HEK293T (cell line): Measurements from ENCODE around the gene ASAP2.

Experiments used
- CTCF ChIA-PET: fragments of 350-600 bp; formaldehyde crosslinking; extraction: SDS; loops from one replicate; lab custom pipeline; 2021; ENCODE audit warnings: antibody characterized with exemption, inconsistent platforms; lab: Yijun Ruan, JAX
- POLR2A ChIA-PET: fragments of 350-600 bp; formaldehyde crosslinking; extraction: SDS; loops from one replicate; lab custom pipeline; 2020; ENCODE audit warnings: antibody characterized with exemption, inconsistent platforms; lab: Yijun Ruan, JAX
- DNase-seq: peaks from one replicate; pipeline ENCODE4 v3.0.0; 2012; ENCODE audit warnings: mixed read lengths; ENCODE audit errors: extremely low spot score
- ARNT ChIP-seq: fragments of 450-650 bp; IDR thresholded peaks from 2 replicates; pipeline ENCODE4 v1.6.1; 2017; ENCODE audit warnings: mild to moderate bottlenecking
- BHLHE40 ChIP-seq: fragments of 450-650 bp; IDR thresholded peaks from 2 replicates; pipeline ENCODE4 v1.6.1; 2016; ENCODE audit warnings: mild to moderate bottlenecking, moderate library complexity, borderline replicate concordance
- CTBP1 ChIP-seq: fragments of 450-650 bp; IDR thresholded peaks from 2 replicates; pipeline ENCODE4 v1.6.1; 2016; ENCODE audit warnings: borderline replicate concordance
- ELF4 ChIP-seq: fragments of 450-650 bp; IDR thresholded peaks from 2 replicates; pipeline ENCODE4 v1.6.1; 2017; ENCODE audit warnings: antibody characterized with exemption
- FOXA1 ChIP-seq: fragments of 450-650 bp; IDR thresholded peaks from 2 replicates; pipeline ENCODE4 v1.6.1; 2016; ENCODE audit warnings: mild to moderate bottlenecking
- FOXK2 ChIP-seq: fragments of 450-650 bp; IDR thresholded peaks from 2 replicates; pipeline ENCODE4 v1.6.1; 2016; ENCODE audit warnings: mild to moderate bottlenecking
- FOXM1 ChIP-seq: fragments of 450-650 bp; IDR thresholded peaks from 2 replicates; pipeline ENCODE4 v1.6.1; 2017; ENCODE audit warnings: mild to moderate bottlenecking, borderline replicate concordance
- HDGF ChIP-seq: fragments of 450-650 bp; IDR thresholded peaks from 2 replicates; pipeline ENCODE4 v1.6.1; 2017; ENCODE audit warnings: antibody characterized with exemption, borderline replicate concordance
- L3MBTL2 ChIP-seq: fragments of 450-650 bp; conservative IDR thresholded peaks from 2 replicates; pipeline ENCODE4 v1.6.1; 2016; ENCODE audit warnings: mild to moderate bottlenecking
- LEF1 ChIP-seq: fragments of 450-650 bp; IDR thresholded peaks from 2 replicates; pipeline ENCODE4 v1.6.1; 2017; ENCODE audit warnings: mild to moderate bottlenecking, borderline replicate concordance
- NFRKB ChIP-seq: fragments of 450-650 bp; IDR thresholded peaks from 2 replicates; pipeline ENCODE4 v1.6.1; 2016; ENCODE audit warnings: mild to moderate bottlenecking, moderate library complexity
- SP1 ChIP-seq: fragments of 450-650 bp; IDR thresholded peaks from 2 replicates; pipeline ENCODE4 v1.6.1; 2017
- SUZ12 ChIP-seq: fragments of 450-650 bp; IDR thresholded peaks from 2 replicates; pipeline ENCODE4 v1.6.1; 2016; ENCODE audit warnings: mild to moderate bottlenecking
- TARDBP ChIP-seq: fragments of 450-650 bp; IDR thresholded peaks from 2 replicates; pipeline ENCODE4 v1.6.1; 2016
- ZNF384 ChIP-seq: fragments of 450-650 bp; IDR thresholded peaks from 2 replicates; pipeline ENCODE4 v1.6.1; 2016
- TF ChIP-seq, protein P1 (sequence below): fragments of 450-650 bp; IDR thresholded peaks from 2 replicates; pipeline ENCODE4 v1.6.1; 2016

Gene ASAP2

DNA sequence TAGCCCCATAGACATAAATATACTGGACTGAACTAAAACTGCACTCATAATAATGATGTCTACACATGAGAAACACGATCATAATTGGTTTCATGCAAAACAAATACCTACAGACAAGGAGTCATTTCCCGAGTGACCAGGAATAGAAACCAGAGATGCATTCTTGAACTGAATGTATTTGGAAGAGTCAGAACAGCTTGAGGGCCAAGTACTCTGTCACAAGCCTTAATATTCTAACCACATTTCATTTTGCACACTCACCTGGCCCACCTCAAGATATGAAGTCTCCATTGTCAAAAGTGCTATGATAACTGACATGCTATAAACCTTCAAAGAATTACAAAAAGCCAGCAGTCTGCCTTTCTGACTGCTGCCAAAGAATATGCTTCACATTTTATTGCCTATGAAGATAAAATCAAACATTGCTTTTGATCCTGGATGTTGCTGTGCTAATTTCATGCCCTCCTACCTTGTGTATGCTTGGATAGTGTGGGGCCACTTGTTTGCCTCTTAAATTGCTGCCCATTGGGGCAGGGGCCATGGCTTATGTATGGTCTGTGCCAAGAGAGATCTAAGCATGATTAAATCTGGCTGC lies 18.9 kb upstream of the ASAP2 start:
- CTCF ChIA-PET = no interaction called here
- POLR2A ChIA-PET = no interaction called here
- TF ChIP-seq SP1 = no peak
- TF ChIP-seq HDGF = no peak
- no peak for TF ChIP-seq FOXM1
- no peak for TF ChIP-seq L3MBTL2
- no peak for TF ChIP-seq SUZ12
- TF ChIP-seq BHLHE40 = no peak
- no peak for DNase-seq

DNA sequence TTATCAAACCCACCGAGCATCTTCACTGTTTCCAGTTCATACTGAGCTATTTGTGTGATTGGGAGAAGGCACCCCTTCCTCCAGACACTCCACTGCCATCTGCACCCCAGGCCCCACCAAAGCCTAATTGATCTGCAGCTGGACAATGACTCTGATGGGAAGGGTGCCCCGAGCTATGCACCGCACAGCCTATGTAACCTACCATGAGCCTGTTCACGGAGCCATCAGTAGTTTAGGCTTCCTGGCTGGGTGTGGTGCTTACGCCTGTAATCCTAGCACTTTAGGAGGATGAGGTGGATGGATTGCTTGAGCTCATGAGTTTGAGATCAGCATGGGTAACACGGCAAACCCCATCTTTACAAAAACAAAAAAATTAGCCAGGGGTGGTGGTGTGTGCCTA lies 17.8 kb upstream of the ASAP2 start:
- ChIA-PET POLR2A (no interaction called here), CTCF (no interaction called here)

DNA sequence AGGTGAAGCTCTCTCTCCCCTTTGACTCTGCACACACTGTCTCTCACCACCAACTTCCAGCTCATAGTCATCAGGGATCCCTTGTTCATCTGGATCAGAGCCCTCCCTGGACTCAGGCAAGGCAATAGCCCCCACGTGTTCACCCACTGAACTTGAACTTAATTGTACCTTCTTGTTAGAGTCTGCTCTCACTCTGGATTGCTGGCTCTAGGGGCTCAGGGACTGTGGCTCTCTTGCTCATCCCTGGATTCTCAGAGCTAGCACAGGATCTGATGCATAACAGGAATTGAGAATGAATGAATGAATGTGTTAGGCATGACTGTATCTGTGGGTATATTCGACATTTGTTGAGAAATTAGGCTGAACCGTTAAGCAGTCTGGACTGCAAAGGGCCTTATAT lies 16.7 kb upstream of the ASAP2 start:
- no peak for DNase-seq
- CTCF ChIA-PET = no interaction called here
- TF ChIP-seq BHLHE40 (no peak), TARDBP (no peak), LEF1 (no peak), CTBP1 (no peak), ARNT (no peak), SUZ12 (no peak), SP1 (no peak), ZNF384 (no peak)
- TF ChIP-seq, protein P1, sequence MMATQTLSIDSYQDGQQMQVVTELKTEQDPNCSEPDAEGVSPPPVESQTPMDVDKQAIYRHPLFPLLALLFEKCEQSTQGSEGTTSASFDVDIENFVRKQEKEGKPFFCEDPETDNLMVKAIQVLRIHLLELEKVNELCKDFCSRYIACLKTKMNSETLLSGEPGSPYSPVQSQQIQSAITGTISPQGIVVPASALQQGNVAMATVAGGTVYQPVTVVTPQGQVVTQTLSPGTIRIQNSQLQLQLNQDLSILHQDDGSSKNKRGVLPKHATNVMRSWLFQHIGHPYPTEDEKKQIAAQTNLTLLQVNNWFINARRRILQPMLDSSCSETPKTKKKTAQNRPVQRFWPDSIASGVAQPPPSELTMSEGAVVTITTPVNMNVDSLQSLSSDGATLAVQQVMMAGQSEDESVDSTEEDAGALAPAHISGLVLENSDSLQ = no peak
- POLR2A ChIA-PET = no interaction called here

More for the DNA sequence above, 17.8 kb upstream of the ASAP2 start:
- TF ChIP-seq SUZ12 (no peak), FOXA1 (no peak), TARDBP (no peak), SP1 (no peak)
- no peak for DNase-seq

DNA sequence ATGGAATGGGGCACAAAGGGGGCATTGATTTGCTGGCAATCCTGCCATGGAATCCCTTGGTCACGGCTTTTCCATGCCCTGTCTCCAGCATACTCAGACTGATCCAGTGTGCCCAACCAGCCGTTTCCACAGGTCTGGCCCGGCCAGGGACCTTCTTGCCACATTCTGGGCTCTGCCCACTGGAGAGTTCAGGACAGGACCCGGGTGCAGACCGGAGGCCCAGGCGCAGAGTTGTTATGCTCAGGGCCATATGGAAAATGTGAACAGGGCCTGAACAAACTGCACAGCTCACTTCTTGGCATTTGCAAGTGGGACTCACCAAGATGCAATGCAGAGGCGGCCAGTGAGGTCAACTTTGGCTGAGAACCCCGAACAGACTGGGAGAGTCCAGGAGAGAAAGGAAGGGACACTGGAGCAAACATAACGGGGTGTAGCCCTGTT lies 15.6 kb upstream of the ASAP2 start:
- TF ChIP-seq, protein P1 = no peak
- TF ChIP-seq FOXA1 = no peak
- TF ChIP-seq ARNT = no peak
- TF ChIP-seq ELF4 = no peak
- TF ChIP-seq HDGF = no peak
- CTCF ChIA-PET = no interaction called here
- DNase-seq = peak; percentile 44
- POLR2A ChIA-PET = interaction anchor here (1.2 kb wide), 1 partner anchor 16 kb away, joined by 4 read pairs; no protein-coding TSS in a partner anchor

DNA sequence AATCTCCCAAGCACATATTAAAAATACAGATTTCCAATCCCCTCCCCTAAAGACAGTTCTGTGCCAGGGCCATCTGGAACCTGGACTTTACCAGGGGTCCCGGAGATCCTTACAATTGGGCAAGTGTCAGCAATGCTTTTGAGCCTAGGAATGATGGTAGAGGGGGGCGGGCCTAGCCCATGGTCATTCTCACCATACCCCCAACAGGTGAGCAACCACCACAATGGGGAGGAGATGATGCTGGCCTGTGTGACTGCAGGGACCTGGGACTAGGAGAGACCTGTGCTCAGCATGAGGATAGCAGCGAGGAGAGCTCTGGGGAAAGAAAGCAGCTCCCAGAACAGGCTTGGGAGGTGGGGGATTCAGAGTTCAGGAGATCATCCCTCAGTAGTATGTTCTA lies 13.9 kb upstream of the ASAP2 start:
- no peak for DNase-seq
- TF ChIP-seq SP1 = no peak
- TF ChIP-seq SUZ12 = no peak
- TF ChIP-seq ELF4 = no peak
- no peak for TF ChIP-seq CTBP1
- no peak for TF ChIP-seq BHLHE40
- no peak for TF ChIP-seq FOXK2
- TF ChIP-seq TARDBP = no peak
- no peak for TF ChIP-seq FOXM1
- no peak for TF ChIP-seq NFRKB
- no peak for TF ChIP-seq L3MBTL2
- no peak for TF ChIP-seq HDGF
- TF ChIP-seq ZNF384 = no peak
- CTCF ChIA-PET = interaction anchor here (1.9 kb wide), 1 partner anchor 12 kb away, joined by 5 read pairs; no protein-coding TSS in a partner anchor
- POLR2A ChIA-PET = no interaction called here

DNA sequence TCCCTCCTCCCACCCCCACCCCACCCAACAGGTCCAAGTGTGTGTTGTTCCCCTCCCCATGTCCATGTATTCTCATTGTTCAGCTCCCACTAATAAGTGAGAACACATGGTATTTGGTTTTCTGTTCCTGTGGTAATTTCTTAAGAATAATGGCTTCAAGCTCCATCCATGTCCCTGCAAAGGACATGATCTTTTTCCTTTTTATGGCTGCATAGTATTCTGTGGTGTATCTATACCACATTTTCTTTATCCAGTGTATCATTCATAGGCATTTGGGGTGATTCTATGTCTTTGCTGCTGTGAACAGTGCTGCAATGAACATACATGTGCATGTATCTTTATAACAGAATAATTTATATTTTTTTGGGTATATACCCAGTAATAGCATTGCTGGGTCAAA lies 12.3 kb upstream of the ASAP2 start:
- POLR2A ChIA-PET = no interaction called here
- CTCF ChIA-PET = interaction anchor here (0.7 kb wide), 1 partner anchor 116 kb away, joined by 7 read pairs; no protein-coding TSS in a partner anchor
- TF ChIP-seq FOXM1 (no peak), ARNT (no peak), NFRKB (no peak), ELF4 (no peak), CTBP1 (no peak), L3MBTL2 (no peak)
- no peak for DNase-seq

DNA sequence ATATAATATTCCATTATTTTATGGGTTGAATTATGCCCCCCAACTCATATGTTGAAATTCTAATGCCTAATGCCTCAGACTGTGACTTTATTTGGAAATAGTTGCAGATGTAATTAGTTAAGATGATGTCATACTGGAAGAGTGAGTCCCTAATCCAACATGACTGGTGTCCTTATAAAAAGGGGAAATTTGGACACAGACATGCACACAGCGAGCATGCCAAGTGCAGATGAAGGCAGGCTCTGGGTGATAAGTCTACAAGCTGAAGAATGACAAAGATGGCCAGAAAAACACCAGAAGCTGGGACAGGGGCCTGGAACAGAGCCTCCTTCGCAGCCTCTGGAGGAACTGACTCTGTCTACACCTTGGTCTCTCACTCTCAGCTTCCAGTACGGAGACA lies 10.0 kb upstream of the ASAP2 start:
- ChIA-PET POLR2A (no interaction called here), CTCF (no interaction called here)
- TF ChIP-seq SUZ12 = no peak
- no peak for TF ChIP-seq FOXA1
- TF ChIP-seq TARDBP = no peak
- no peak for DNase-seq

DNA sequence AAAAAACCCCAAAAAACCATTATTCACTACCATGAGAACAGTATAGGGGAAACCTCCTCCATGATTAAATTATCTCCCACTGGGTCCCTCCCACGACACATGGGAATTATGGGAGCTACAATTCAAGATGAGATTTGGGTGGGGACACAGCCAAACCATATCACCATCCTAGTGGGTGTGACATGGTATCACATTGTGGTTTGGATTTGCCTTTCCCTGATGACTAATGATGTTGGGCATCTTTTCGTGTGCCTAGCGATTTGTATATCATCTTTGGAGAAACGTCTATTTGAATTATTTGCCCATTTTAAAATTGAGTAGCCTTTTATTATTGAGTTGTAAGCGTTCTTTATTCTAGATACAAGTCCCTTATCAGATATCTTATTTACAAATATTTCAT lies 8.7 kb upstream of the ASAP2 start:
- ChIA-PET POLR2A (no interaction called here), CTCF (interaction anchor here (0.7 kb wide), 1 partner anchor 62 kb away, joined by 3 read pairs; no protein-coding TSS in a partner anchor)

More for the DNA sequence above, 8.7 kb upstream of the ASAP2 start:
- DNase-seq = no peak
- TF ChIP-seq L3MBTL2 (no peak), CTBP1 (no peak), ARNT (no peak), HDGF (no peak), SUZ12 (no peak), ELF4 (no peak), ZNF384 (no peak), TARDBP (no peak), FOXA1 (no peak), FOXK2 (no peak), SP1 (no peak), NFRKB (no peak), BHLHE40 (no peak), FOXM1 (no peak), LEF1 (no peak)
- TF ChIP-seq, protein P1 = no peak
